AG09319 (cell line): ENCODE results near the gene C2orf80.
A peak's percentile ranks its signal among the peaks of the same experiment; 100 is the strongest.

Source experiments
- DNase-seq: peaks from one replicate; pipeline ENCODE4 v3.0.0-alpha.2; 2010; ENCODE audit warnings: low read depth; ENCODE audit errors: extremely low read depth
- TF ChIP-seq, protein P1 (sequence below): IDR thresholded peaks from 2 replicates; pipeline ENCODE4 v1.5.1; 2011; ENCODE audit warnings: low read depth, mild to moderate bottlenecking, inconsistent platforms, low read length, moderate library complexity

C2orf80 gene

DNA sequence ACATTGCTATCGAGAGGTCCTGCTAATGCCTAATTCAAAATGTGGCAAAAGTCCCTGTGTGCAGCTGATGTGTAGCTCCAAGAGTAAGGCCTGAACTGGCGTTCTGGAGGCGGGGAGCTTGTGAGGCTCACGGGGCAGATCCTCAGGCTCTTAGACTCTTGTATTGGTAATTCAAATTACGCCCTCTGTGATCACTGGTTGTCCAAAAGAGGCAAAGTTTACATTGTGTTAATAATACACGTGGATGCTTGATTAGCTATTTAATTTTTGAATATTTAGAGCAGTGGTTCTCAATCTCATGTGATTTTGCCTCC lies 14.0 kb downstream of the C2orf80 start:
- DNase-seq, result no peak

DNA sequence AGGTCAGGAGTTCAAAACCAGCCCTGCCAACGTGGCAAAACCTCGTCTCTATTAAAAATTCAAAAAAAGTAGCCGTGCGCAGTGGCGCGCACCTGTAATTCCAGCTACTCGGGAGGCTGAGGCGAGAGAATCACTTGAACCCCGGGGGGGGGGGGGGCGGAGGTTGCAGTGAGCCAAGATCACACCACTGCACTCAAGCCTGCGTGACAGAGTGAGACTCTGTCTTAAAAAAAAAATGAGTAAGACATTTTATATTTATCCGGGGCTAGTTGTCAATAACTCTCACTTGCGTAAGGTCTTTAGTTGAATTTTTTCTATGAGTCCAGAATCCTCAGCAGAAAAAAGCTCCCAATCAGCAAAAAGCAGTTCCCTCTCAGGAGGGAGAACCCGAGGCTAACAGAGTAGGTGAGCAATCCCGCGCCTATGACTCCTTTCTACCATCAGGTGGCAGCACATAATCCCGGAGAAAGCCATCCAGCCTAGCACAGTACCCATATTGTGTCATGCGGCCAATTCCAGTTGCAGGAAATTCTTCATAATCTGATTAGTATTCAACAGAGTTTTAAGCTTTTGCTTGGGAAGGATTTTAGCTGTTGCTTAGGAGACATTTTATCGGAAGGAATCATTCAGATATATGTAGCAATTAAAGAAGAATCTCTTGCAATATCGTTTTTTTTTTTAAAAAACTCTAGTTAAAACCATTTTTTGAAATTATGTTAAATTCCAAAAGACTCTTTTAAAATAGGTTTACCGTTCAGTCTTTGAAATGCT lies 14.6 kb downstream of the C2orf80 start:
- TF ChIP-seq, protein P1, sequence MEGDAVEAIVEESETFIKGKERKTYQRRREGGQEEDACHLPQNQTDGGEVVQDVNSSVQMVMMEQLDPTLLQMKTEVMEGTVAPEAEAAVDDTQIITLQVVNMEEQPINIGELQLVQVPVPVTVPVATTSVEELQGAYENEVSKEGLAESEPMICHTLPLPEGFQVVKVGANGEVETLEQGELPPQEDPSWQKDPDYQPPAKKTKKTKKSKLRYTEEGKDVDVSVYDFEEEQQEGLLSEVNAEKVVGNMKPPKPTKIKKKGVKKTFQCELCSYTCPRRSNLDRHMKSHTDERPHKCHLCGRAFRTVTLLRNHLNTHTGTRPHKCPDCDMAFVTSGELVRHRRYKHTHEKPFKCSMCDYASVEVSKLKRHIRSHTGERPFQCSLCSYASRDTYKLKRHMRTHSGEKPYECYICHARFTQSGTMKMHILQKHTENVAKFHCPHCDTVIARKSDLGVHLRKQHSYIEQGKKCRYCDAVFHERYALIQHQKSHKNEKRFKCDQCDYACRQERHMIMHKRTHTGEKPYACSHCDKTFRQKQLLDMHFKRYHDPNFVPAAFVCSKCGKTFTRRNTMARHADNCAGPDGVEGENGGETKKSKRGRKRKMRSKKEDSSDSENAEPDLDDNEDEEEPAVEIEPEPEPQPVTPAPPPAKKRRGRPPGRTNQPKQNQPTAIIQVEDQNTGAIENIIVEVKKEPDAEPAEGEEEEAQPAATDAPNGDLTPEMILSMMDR, result peak; percentile 96
- peak; percentile 39 for DNase-seq

More for the DNA sequence above, 14.0 kb downstream of the C2orf80 start:
- TF ChIP-seq, protein P1, result no peak

DNA sequence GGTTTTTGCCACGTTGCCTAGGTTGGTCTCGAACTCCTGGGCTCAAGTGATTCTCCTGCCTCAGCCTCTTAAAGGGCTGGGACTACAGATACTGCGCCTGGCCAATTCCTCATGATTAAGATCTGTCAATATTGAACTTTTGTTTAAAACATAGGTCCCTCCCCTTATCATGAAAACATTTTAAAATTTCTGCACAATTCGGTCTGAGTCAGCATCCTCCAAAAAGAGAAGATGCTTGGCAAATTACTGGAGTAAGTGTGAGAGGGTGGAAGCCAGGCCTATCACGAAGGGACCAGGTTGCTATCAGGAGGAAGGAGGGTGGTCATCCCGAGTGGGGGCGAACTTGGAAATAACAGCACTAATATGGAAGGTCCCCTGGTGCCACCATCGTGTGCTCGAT lies 15.7 kb downstream of the C2orf80 start:
- TF ChIP-seq, protein P1, result no peak
- no peak for DNase-seq

DNA sequence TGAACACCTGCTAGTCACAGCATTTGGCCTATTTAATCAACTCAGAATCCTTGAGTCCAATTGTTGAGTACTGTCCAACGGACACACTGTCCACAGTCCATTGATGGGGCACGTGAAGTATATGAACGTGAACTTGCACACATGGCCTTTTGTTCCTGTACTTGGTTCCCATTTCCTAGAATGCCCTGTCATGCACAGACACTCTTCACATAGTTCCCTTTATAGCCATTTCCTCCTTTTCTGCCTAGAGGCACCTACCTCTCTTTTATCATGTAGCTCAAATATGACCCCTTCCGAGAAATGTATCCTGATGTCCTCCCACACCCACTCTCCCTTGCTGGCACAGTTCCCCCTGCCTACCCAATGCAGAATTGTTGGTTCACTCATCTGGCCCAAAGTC lies 17.7 kb downstream of the C2orf80 start:
- no peak for DNase-seq
- TF ChIP-seq, protein P1, result no peak

DNA sequence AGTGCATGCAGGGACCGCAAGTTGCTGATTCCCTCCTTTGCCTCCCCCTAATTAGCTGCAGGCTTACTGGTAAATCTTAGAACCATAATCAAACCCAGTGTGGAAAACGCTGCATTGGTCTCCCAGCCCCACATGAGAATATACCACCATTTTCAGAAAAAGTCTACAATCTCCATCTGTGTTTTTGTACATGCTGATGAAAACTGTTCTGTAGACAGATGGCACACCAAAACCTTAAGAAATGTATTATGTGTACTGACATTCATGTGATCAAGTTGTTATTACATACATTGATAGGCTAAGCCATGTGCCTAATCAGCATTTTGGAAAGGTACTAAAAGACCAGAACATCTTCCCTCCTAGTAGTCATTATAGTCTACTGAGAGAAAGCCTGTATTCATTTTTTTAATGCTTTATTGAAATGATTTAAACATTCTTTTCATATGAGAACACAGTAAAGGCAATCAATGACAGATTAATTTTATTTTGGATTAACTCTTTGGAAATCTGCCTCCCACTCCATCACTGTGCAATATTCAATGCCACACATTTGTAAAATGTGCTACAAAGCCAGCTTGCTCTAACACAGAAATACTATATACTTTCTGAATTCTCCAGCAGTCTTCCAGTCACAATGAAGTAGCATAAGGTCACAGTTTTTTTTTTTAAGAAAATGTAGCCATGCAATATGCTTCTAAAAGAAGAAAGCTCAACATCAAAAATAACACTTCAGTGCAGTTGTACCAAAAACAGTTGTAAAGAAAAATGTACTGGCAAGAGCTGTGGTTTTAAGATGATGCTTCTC lies 24.7 kb downstream of the C2orf80 start:
- TF ChIP-seq, protein P1, result no peak
- DNase-seq, result no peak

DNA sequence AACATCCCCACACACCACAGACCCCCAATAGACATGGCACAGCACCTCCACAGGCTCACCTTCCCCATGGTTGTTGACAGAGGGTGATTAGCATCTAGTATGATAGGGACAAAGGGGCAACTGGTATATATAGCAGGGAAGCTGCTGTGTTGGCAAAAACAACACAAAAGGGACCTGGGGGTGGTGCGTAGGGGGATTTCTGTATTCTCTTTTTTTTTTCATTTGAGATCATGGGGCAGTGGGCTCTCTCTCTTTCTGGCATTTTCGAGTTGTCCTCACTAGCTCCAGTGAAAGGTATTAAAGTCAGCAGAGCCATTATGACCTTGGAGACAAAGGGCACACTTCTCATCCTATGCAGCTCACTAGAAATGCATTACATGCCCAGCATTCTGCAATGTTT lies 26.3 kb downstream of the C2orf80 start, which contains the start of gene CRYGA:
CRYGA (minus strand) TSS at position 101 of the 400 bp plus-strand sequence; CDS start at position 68, 33 bp downstream.
- DNase-seq, result no peak
- TF ChIP-seq, protein P1, result no peak

DNA sequence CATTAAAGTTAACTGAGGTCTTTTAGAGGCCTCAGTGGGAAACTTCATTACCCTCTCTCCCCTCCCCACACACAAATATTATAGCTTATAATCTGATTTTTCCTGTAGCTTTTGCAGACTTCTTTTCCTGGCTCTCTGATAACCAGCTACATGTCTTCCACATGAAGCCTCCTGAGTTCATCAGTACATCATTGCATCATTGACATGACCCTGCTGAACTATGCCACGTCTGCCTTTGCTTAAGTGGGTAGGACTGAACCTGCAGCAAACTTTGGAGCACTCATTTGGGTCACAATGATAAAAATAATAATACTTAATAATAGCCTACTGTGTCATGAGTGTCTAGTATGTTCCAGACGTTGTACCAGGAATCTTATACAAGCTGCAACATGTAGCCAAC lies 33.4 kb downstream of the C2orf80 start:
- TF ChIP-seq, protein P1, result no peak
- DNase-seq, result no peak
